ENCODE data around the gene EML6. TPM values are rescaled to one million over a fixed set of nuclear protein-coding genes. Genes with fewer than 3 reads are reported as not detected.

EML6 gene
- total and polyA plus RNA-seq, 10 of the 15 experiments (the other 5 are each of a cell fraction or from before 2014, with no cell fraction given) = 0.09 to 0.67 (median 0.21) TPM

DNA sequence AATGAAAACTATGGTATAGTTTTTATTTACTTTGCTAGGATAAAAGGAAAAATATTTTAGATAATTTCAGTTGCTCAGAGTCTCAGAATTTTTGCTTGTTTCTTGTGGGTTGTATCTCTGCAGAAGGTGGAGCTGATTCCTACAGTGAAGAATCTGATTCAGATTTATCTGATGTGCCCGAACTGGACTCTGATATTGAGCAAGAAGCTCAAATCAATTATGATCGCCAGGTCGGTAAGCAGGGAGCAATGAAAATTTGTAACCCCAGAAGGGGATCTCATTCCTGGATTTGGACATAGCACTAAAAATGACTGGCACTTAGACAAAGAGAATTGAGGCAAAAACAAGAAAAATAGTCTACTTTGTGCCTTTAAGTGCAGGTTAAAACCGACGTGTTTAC lies 140.2 kb downstream of the EML6 start:
- ChIA-PET SMC1A (ENCODE audit: uncharacterized antibody, unreplicated experiment) (interaction anchor here (1.0 to 1.3 kb wide), 3 partner anchors 19 to 36 kb away, joined by 3 to 4 read pairs (median 3); no protein-coding TSS in a partner anchor), CTCF (interaction anchor here (1.1 to 1.2 kb wide), 3 partner anchors 25 to 306 kb away, joined by 3 to 4 read pairs (median 3); no protein-coding TSS in a partner anchor), RAD21 (ENCODE audit: unreplicated experiment) (interaction anchor here (0.5 kb wide), 1 partner anchor 183 kb away, joined by 3 read pairs; no protein-coding TSS in a partner anchor), POLR2A (no interaction called here)
- ATAC-seq (no peak), DNase-seq (ENCODE audit: low read depth, low spot score) (no peak), FAIRE-seq (no peak)
- WGBS (ENCODE audit: insufficient coverage, insufficient replicate concordance, low lambda C conversion rate, missing lambda C conversion rate) = 77% methylated on average over 5 of the region's 5 CpGs
- Histone ChIP-seq H3K4me1 (ENCODE audit: control insufficient read depth, insufficient read depth, low read length) (peaks cover 14% of the 10 kb centered on the region), H3K9me3 (replicated peaks; ENCODE audit: control insufficient read depth, insufficient read depth, low read length) (no peaks in the 10 kb centered on the region), H3K27ac (ENCODE audit: control insufficient read depth, insufficient read depth) (no peak overlapping the region), H3K4me3 (no peak overlapping the region), H2AFZ (ENCODE audit: control insufficient read depth, low read depth, low read length) (no peak overlapping the region), H3K36me3 (ENCODE audit: control insufficient read depth in 2 of 2, insufficient read depth in 2 of 2, low read length in 1 of 2) (no peaks in the 10 kb centered on the region), H3K27me3 (replicated peaks in 1 of 2; ENCODE audit: control insufficient read depth in 2 of 2, insufficient read depth in 2 of 2, low read length in 1 of 2) (no peaks in the 10 kb centered on the region; a peak in 1 of 4 replicates), H3K4me2 (ENCODE audit: control insufficient read depth, insufficient read depth) (no peak overlapping the region), H3K79me2 (ENCODE audit: control insufficient read depth, insufficient read depth, low read length) (no peaks in the 10 kb centered on the region), H4K20me1 (ENCODE audit: control insufficient read depth, insufficient read depth) (no peaks in the 10 kb centered on the region), H3K9ac (ENCODE audit: control insufficient read depth, insufficient read depth, low read length) (no peak overlapping the region)
- no TSS peak for BruUV-seq (replicated peaks)
- in situ Hi-C loops (cut with MboI) = no loop called here
- TF ChIP-seq POLR2A (IDR thresholded peaks at IDR 0.05; ENCODE audit: low read depth, low read length) = no peak
- TF ChIP-seq IRF3 (IDR thresholded peaks at IDR 0.05) = no peak
- TF ChIP-seq YBX1 (IDR thresholded peaks at IDR 0.05) = no peak
- intact Hi-C loops (cut with micrococcal nuclease; ENCODE audit: unreplicated experiment) = no loop called here

DNA sequence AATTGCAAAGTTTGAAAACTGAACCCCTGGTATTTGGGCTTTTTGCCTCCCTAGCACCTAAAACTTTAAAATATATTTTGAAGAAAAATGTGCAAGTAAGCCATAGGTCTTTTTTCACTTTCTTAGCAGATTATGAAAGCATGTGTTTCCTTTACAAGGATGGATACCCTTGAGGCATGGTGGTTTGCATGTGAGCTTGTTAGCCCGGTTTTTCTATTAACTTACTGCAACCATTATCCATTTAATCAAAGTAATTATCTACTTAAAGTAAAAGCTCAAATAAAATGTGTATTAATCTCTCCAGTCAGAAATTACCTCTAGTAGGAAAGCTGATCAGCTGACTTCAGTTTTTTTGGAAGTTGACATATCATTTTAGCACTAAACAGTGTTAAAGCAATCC lies 140.6 kb downstream of the EML6 start:
- Histone ChIP-seq H3K27me3 (replicated peaks in 1 of 2; ENCODE audit: control insufficient read depth in 2 of 2, insufficient read depth in 2 of 2, low read length in 1 of 2) (no peaks in the 10 kb centered on the region; a peak in 1 of 4 replicates), H3K4me1 (ENCODE audit: control insufficient read depth, insufficient read depth, low read length) (peaks cover 14% of the 10 kb centered on the region), H3K4me2 (ENCODE audit: control insufficient read depth, insufficient read depth) (no peak overlapping the region), H3K79me2 (ENCODE audit: control insufficient read depth, insufficient read depth, low read length) (no peaks in the 10 kb centered on the region), H3K36me3 (ENCODE audit: control insufficient read depth in 2 of 2, insufficient read depth in 2 of 2, low read length in 1 of 2) (no peaks in the 10 kb centered on the region), H3K9me3 (replicated peaks; ENCODE audit: control insufficient read depth, insufficient read depth, low read length) (no peaks in the 10 kb centered on the region), H4K20me1 (ENCODE audit: control insufficient read depth, insufficient read depth) (no peaks in the 10 kb centered on the region), H3K27ac (ENCODE audit: control insufficient read depth, insufficient read depth) (no peak overlapping the region), H3K4me3 (no peak overlapping the region), H3K9ac (ENCODE audit: control insufficient read depth, insufficient read depth, low read length) (no peak overlapping the region), H2AFZ (ENCODE audit: control insufficient read depth, low read depth, low read length) (no peak overlapping the region)
- in situ Hi-C loops (cut with MboI) = no loop called here
- DNase-seq (ENCODE audit: low read depth, low spot score) = no peak
- 4% methylated on average over 1 of the region's 1 CpG for WGBS (ENCODE audit: insufficient coverage, insufficient replicate concordance, low lambda C conversion rate, missing lambda C conversion rate)
- BruUV-seq (replicated peaks) = no TSS peak
- no peak for ATAC-seq
- no peak for FAIRE-seq
- CTCF ChIA-PET = interaction anchor here (1.1 to 1.2 kb wide), 3 partner anchors 25 to 306 kb away, joined by 3 to 4 read pairs (median 3); no protein-coding TSS in a partner anchor
- intact Hi-C loops (cut with micrococcal nuclease; ENCODE audit: unreplicated experiment) = no loop called here
- POLR2A ChIA-PET = no interaction called here
- SMC1A ChIA-PET (ENCODE audit: uncharacterized antibody, unreplicated experiment) = interaction anchor here (1.0 to 1.1 kb wide), 2 partner anchors 36 to 68 kb away, joined by 3 read pairs; no protein-coding TSS in a partner anchor
- RAD21 ChIA-PET (ENCODE audit: unreplicated experiment) = interaction anchor here (0.5 kb wide), 1 partner anchor 183 kb away, joined by 3 read pairs; no protein-coding TSS in a partner anchor
- TF ChIP-seq HSF1 (IDR thresholded peaks at IDR 0.05; ENCODE audit: low read depth, low read length) (no peak), RELA (IDR thresholded peaks at IDR 0.05; ENCODE audit: borderline replicate concordance, partially characterized antibody) (no peak), PAX5 (IDR thresholded peaks at IDR 0.05; ENCODE audit: borderline replicate concordance, low read depth, low read length) (no peak), MTA3 (IDR thresholded peaks at IDR 0.05; ENCODE audit: borderline replicate concordance, low read length) (no peak), SMAD1 (IDR thresholded peaks at IDR 0.05; ENCODE audit: low read depth, partially characterized antibody) (no peak)
- TF ChIP-seq, protein P1, sequence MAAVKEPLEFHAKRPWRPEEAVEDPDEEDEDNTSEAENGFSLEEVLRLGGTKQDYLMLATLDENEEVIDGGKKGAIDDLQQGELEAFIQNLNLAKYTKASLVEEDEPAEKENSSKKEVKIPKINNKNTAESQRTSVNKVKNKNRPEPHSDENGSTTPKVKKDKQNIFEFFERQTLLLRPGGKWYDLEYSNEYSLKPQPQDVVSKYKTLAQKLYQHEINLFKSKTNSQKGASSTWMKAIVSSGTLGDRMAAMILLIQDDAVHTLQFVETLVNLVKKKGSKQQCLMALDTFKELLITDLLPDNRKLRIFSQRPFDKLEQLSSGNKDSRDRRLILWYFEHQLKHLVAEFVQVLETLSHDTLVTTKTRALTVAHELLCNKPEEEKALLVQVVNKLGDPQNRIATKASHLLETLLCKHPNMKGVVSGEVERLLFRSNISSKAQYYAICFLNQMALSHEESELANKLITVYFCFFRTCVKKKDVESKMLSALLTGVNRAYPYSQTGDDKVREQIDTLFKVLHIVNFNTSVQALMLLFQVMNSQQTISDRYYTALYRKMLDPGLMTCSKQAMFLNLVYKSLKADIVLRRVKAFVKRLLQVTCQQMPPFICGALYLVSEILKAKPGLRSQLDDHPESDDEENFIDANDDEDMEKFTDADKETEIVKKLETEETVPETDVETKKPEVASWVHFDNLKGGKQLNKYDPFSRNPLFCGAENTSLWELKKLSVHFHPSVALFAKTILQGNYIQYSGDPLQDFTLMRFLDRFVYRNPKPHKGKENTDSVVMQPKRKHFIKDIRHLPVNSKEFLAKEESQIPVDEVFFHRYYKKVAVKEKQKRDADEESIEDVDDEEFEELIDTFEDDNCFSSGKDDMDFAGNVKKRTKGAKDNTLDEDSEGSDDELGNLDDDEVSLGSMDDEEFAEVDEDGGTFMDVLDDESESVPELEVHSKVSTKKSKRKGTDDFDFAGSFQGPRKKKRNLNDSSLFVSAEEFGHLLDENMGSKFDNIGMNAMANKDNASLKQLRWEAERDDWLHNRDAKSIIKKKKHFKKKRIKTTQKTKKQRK (IDR thresholded peaks at IDR 0.05; ENCODE audit: low read depth, low read length) = no peak

Measured in GM12878 (cell line).